K562 (cell line): ENCODE results near the gene COQ2. TPM values are rescaled to one million over a fixed set of nuclear protein-coding genes. Genes with fewer than 3 reads are reported as not detected.

ENCODE experiments used
- ATAC-seq: fragments of 200-7000 bp; cut with Tn5 transposase; 3 replicates; pipeline ENCODE4 v1.9.1; 2020; ENCODE audit warnings: moderate library complexity
- BruUV-seq: library from RNA; stranded (reverse); fragments of 400-500 nt; replicated peaks from 2 replicates; lab custom pipeline; 2021; lab: Mats Ljungman, UMichigan
- CTCF ChIA-PET: fragments of 300-600 bp; formaldehyde crosslinking; extraction: SDS; loops from one replicate; lab custom pipeline; 2021; ENCODE audit warnings: low intra/inter-chr PET ratio; lab: Yijun Ruan, JAX
- POLR2A ChIA-PET: fragments of 300-600, 350-650 bp; sonication (Branson Sonifier 250); formaldehyde crosslinking; extraction: SDS; loops from one replicate; lab custom pipeline; 2021; ENCODE audit warnings: antibody characterized with exemption, inconsistent platforms; lab: Yijun Ruan, JAX
- DNase-seq, 4 experiments: peaks; one replicate each; pipeline versions ENCODE4 v3.0.0 to v3.0.0-alpha.2; 2011 to 2018; ENCODE audit warnings: low spot score in 3 of 4, mixed read lengths in 3 of 4; ENCODE audit errors: extremely low read depth in 1 of 4
- FAIRE-seq: peaks from 2 replicates; lab custom pipeline; 2011; peaks lifted over from hg19 to GRCh38; lab: Jason Lieb, UNC
- H2AFZ ChIP-seq: 2 replicates; pipeline ENCODE4 v1.6.0; 2011; ENCODE audit warnings: low read depth, low read length, control low read depth, inconsistent platforms
- H3K27ac ChIP-seq: fragments of 200-600 bp; 3 replicates; pipeline ENCODE4 v1.8.0; 2011; ENCODE audit warnings: low read depth, mild to moderate bottlenecking, control low read depth, inconsistent platforms, low read length, moderate library complexity, mixed read lengths; ENCODE audit errors: extremely low read depth
- H3K27me3 ChIP-seq, 2 experiments: fragments of 300-600 bp in 1 of 2; 2 replicates in 1 of 2; 3 replicates in 1 of 2; pipeline versions ENCODE4 v1.6.0 to v1.8.0; 2011; ENCODE audit warnings: inconsistent platforms in 2 of 2, low read length in 2 of 2, mild to moderate bottlenecking in 1 of 2, mixed read lengths in 1 of 2, moderate library complexity in 1 of 2; ENCODE audit not compliant: control insufficient read depth in 2 of 2, insufficient read depth in 2 of 2
- H3K36me3 ChIP-seq: fragments of 300-600 bp; 3 replicates; pipeline ENCODE4 v1.8.0; 2011; ENCODE audit warnings: mild to moderate bottlenecking, low read length, inconsistent platforms; ENCODE audit not compliant: control insufficient read depth, insufficient read depth
- H3K4me1 ChIP-seq, 2 experiments: fragments of 200-600 bp in 1 of 2; replicated peaks in 1 of 2; 2 replicates in 1 of 2; 3 replicates in 1 of 2; pipeline versions ENCODE4 v1.5.1 to v1.8.0; 2011; ENCODE audit warnings: inconsistent platforms in 2 of 2, low read length in 2 of 2, mild to moderate bottlenecking in 1 of 2, mixed read lengths in 1 of 2, moderate library complexity in 1 of 2; ENCODE audit not compliant: control insufficient read depth in 2 of 2, insufficient read depth in 2 of 2
- H3K4me2 ChIP-seq: 2 replicates; pipeline ENCODE4 v1.6.1; 2011; ENCODE audit warnings: low read length, control low read depth, inconsistent platforms, mixed read lengths; ENCODE audit not compliant: insufficient read depth
- H3K4me3 ChIP-seq: fragments of 200-600 bp; sonication (generic), shearing (Covaris generic); 2 replicates; pipeline ENCODE4 v1.5.1; 2016; ENCODE audit warnings: control low read depth, inconsistent platforms
- H3K79me2 ChIP-seq: fragments of 200-600 bp; 3 replicates; pipeline ENCODE4 v1.8.0; 2011; ENCODE audit warnings: low read length, inconsistent platforms; ENCODE audit not compliant: control insufficient read depth, insufficient read depth
- H3K9ac ChIP-seq, 2 experiments: 2 replicates each; pipeline versions ENCODE4 v1.6.0 to v1.6.1; 2011; ENCODE audit warnings: low read depth in 2 of 2, low read length in 2 of 2, control low read depth in 1 of 2, inconsistent platforms in 1 of 2, mild to moderate bottlenecking in 1 of 2, mixed read lengths in 1 of 2; ENCODE audit not compliant: insufficient read depth in 1 of 2
- H3K9me1 ChIP-seq: one replicate; pipeline ENCODE4 v1.6.0; 2011; ENCODE audit warnings: inconsistent platforms, mild to moderate bottlenecking, low read length, moderate library complexity; ENCODE audit not compliant: control insufficient read depth, insufficient read depth
- H3K9me3 ChIP-seq: replicated peaks from 2 replicates; pipeline ENCODE4 v1.5.1; 2011; ENCODE audit warnings: low read depth, low read length, inconsistent platforms; ENCODE audit not compliant: control insufficient read depth, insufficient read depth
- H4K20me1 ChIP-seq: replicated peaks from 2 replicates; pipeline ENCODE4 v1.6.1; 2011; ENCODE audit warnings: low read length, inconsistent platforms, mixed read lengths; ENCODE audit not compliant: control insufficient read depth, insufficient read depth
- RAD21 ChIP-seq, 2 experiments: fragments of 250-450 bp in 1 of 2; fragments of 450-650 bp in 1 of 2; sonication (Bioruptor Pico) in 1 of 2; formaldehyde crosslinking in 1 of 2; IDR thresholded peaks in 1 of 2; conservative IDR thresholded peaks in 1 of 2; 2 replicates each; pipeline versions ENCODE4 v1.4.0 to v1.8.0; 2020 to 2022; ENCODE audit warnings: mild to moderate bottlenecking in 2 of 2, moderate library complexity in 1 of 2
- WGBS: fragments of 100-300 bp; shearing (Covaris generic); methylation state at CpG from one replicate; pipeline ENCODE4 v1.1.6; 2016; ENCODE audit warnings: low coverage, mixed read lengths; ENCODE audit not compliant: insufficient coverage; ENCODE audit errors: missing lambda C conversion rate; 5-methylcytosine and 5-hydroxymethylcytosine counted together
- in situ Hi-C: fragments of 300-500 bp; cut with MboI; formaldehyde crosslinking; loops from 4 replicates; pipeline ENCODE4 v1.15.0; 2018; ENCODE audit warnings: inconsistent platforms, mixed read lengths
- intact Hi-C: fragments of 100-400 bp; cut with micrococcal nuclease; formaldehyde crosslinking; loops from 2 replicates; pipeline ENCODE4 v1.14.2; 2022
- polyA plus RNA-seq, 8 experiments: library from polyadenylated mRNA; depleted of rRNA in 4 of 8; stranded (reverse) in 5 of 8; unstranded in 3 of 8; fragments of >200 nt; fragmentation: Nextera tagmentation in 2 of 8; fragmentation: Illumina TruSeq in 1 of 8; extraction: Ambion mirVana in 2 of 8; extraction: Trizol in 1 of 8; gene quantifications; 2 replicates each; pipeline versions ENCODE4 v1.2.1 to v1.2.3, GENCODE V29; 2011 to 2014; ENCODE audit warnings: inconsistent platforms in 1 of 8, missing spikeins in 1 of 8
- total RNA-seq, 7 experiments: library from RNA; depleted of rRNA in 6 of 7; stranded (reverse); fragments of >200 nt in 6 of 7; fragmentation: Illumina TruSeq in 2 of 7; extraction: Trizol in 2 of 7; gene quantifications; 2 replicates each; pipeline versions ENCODE4 v1.2.1 to v1.2.3, GENCODE V29; 2011 to 2021; ENCODE audit warnings: low replicate concordance in 1 of 7
- TF ChIP-seq, protein P1 (sequence below), 3 experiments: IDR thresholded peaks in 2 of 3; conservative IDR thresholded peaks in 1 of 3; 2 replicates each; pipeline ENCODE4 v1.5.1; 2011 to 2012; ENCODE audit warnings: low read length in 3 of 3, mild to moderate bottlenecking in 3 of 3, control low read depth in 2 of 3, improper control_type of control experiment in 1 of 3, inconsistent platforms in 1 of 3, low read depth in 1 of 3, mixed read lengths in 1 of 3, moderate library complexity in 1 of 3; ENCODE audit not compliant: insufficient read depth in 2 of 3
- TF ChIP-seq, protein P2 (sequence below), 2 experiments: fragments of 450-650 bp; IDR thresholded peaks; 2 replicates each; pipeline ENCODE4 v1.6.1; 2016

The COQ2 gene
- total and polyA plus RNA-seq, 9 of the 15 experiments (the other 6 are each of a cell fraction or from before 2014, with no cell fraction given): 1.9 to 13.5 (median 11.8) TPM

DNA sequence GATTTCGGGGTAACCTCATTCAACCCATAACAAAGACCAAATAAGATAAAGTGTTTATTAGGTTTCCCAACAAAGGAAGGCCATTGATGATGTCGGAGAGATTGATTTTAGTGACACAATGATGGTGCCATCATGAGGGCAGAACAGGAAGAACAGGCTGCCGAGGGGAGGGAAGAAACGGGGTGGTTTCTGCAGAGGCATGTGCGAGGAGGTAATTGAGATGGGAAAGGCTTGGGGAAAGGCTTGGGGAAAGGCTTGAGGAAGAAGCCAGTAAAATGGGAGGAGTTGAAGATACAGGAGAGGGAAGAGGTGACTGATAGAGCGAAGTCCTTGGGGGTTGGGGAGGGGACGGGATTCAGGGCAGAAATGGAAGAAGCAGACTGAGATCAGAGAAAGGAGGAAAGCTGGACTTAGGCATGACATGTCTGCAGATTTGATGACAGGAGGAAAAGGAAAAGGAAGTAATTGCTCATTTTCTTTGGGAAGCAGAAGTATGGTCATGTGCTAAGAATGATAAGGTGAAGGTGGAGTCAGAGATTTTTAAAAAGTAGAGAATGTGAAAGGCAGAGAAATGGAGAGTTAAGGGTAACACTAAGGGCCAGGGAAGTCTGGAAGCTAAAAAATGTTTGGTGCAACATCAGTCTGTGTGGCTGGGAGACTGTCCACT, 44.1 kb upstream of the COQ2 start:
- ChIA-PET POLR2A (interaction anchor here (0.7 kb wide), 1 partner anchor 45 kb away, joined by 4 read pairs; no protein-coding TSS in a partner anchor), CTCF (no interaction called here)
- H3K9ac ChIP-seq: no peak overlapping the region
- peak; percentile 80 for ATAC-seq
- H2AFZ ChIP-seq: peak overlapping the region; percentile 20; the same call in 1 of the 2 replicates
- no TSS peak for BruUV-seq
- H3K4me2 ChIP-seq: no peak overlapping the region
- no peaks in the 10 kb centered on the region for H3K9me1 ChIP-seq
- WGBS: under 1% methylated on average over 7 of the region's 7 CpGs
- no peaks in the 10 kb centered on the region for H3K79me2 ChIP-seq
- H3K27me3 ChIP-seq: peaks cover 22% of the 10 kb centered on the region in 2 experiments
- no peak overlapping the region for H3K27ac ChIP-seq
- FAIRE-seq: no peak
- H3K36me3 ChIP-seq: no peaks in the 10 kb centered on the region
- H3K4me1 ChIP-seq: peaks cover 0 to 4% of the 10 kb centered on the region in 2 experiments; a peak in 2 of 5 replicates
- TF ChIP-seq, protein P1, sequence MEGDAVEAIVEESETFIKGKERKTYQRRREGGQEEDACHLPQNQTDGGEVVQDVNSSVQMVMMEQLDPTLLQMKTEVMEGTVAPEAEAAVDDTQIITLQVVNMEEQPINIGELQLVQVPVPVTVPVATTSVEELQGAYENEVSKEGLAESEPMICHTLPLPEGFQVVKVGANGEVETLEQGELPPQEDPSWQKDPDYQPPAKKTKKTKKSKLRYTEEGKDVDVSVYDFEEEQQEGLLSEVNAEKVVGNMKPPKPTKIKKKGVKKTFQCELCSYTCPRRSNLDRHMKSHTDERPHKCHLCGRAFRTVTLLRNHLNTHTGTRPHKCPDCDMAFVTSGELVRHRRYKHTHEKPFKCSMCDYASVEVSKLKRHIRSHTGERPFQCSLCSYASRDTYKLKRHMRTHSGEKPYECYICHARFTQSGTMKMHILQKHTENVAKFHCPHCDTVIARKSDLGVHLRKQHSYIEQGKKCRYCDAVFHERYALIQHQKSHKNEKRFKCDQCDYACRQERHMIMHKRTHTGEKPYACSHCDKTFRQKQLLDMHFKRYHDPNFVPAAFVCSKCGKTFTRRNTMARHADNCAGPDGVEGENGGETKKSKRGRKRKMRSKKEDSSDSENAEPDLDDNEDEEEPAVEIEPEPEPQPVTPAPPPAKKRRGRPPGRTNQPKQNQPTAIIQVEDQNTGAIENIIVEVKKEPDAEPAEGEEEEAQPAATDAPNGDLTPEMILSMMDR (IDR thresholded peaks at IDR 0.05 in 2 of 3, conservative IDR thresholded peaks at IDR 0.05 in 1 of 3; ENCODE audit: insufficient read depth in 2 of 3, low read depth in 1 of 3, low read length in 3 of 3): peak; percentile 27 to 52 (median 45); a peak in 4 of 6 replicates
- peak in 1 of 2 experiments; percentile 45; a peak in 2 of 4 replicates for TF ChIP-seq RAD21 (CRISPR knock-in tag; conservative IDR thresholded peaks at IDR 0.05 in 1 of 2, IDR thresholded peaks at IDR 0.05 in 1 of 2)
- TF ChIP-seq, protein P2, sequence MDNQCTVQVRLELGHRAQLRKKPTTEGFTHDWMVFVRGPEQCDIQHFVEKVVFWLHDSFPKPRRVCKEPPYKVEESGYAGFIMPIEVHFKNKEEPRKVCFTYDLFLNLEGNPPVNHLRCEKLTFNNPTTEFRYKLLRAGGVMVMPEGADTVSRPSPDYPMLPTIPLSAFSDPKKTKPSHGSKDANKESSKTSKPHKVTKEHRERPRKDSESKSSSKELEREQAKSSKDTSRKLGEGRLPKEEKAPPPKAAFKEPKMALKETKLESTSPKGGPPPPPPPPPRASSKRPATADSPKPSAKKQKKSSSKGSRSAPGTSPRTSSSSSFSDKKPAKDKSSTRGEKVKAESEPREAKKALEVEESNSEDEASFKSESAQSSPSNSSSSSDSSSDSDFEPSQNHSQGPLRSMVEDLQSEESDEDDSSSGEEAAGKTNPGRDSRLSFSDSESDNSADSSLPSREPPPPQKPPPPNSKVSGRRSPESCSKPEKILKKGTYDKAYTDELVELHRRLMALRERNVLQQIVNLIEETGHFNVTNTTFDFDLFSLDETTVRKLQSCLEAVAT (IDR thresholded peaks at IDR 0.05): no peak
- H3K9me3 ChIP-seq: no peaks in the 10 kb centered on the region
- H4K20me1 ChIP-seq: no peaks in the 10 kb centered on the region
- in situ Hi-C loops: no loop called here
- no peak overlapping the region for H3K4me3 ChIP-seq
- intact Hi-C loops: no loop called here
- DNase-seq: peak in 3 of 4 experiments; percentile 15 to 21 (median 18)
